Astrocyte (in vitro differentiated cells and primary cell): ENCODE measurements around the gene YJEFN3. TPM values are rescaled to one million over a fixed set of nuclear protein-coding genes. Genes with fewer than 3 reads are reported as not detected.

ENCODE experiments used
- DNase-seq: peaks from one replicate; pipeline ENCODE4 v3.0.0-alpha.2; 2010; ENCODE audit warnings: low read depth
- FAIRE-seq: peaks from 2 replicates; lab custom pipeline; 2011; peaks lifted over from hg19 to GRCh38; lab: Jason Lieb, UNC
- H2AFZ ChIP-seq: 2 replicates; pipeline ENCODE4 v1.6.0; 2012; ENCODE audit warnings: low read depth, low read length, inconsistent platforms
- H3K27ac ChIP-seq: 2 replicates; pipeline ENCODE4 v1.5.1; 2011; ENCODE audit warnings: low read depth, low read length, inconsistent platforms
- H3K27me3 ChIP-seq: 2 replicates; pipeline ENCODE4 v1.6.0; 2011; ENCODE audit warnings: low read length, inconsistent platforms; ENCODE audit not compliant: insufficient read depth
- H3K36me3 ChIP-seq: 2 replicates; pipeline ENCODE4 v1.5.1; 2011; ENCODE audit warnings: low read length, inconsistent platforms; ENCODE audit not compliant: insufficient read depth
- H3K4me1 ChIP-seq: 2 replicates; pipeline ENCODE4 v1.5.1; 2011; ENCODE audit warnings: low read length, inconsistent platforms; ENCODE audit not compliant: insufficient read depth
- H3K4me2 ChIP-seq: 2 replicates; pipeline ENCODE4 v1.6.0; 2012; ENCODE audit warnings: low read length, inconsistent platforms
- H3K4me3 ChIP-seq: 2 replicates; pipeline ENCODE4 v1.5.1; 2011; ENCODE audit warnings: low read depth, mild to moderate bottlenecking, low read length, inconsistent platforms; ENCODE audit not compliant: insufficient read depth
- H3K79me2 ChIP-seq: 2 replicates; pipeline ENCODE4 v1.6.0; 2012; ENCODE audit warnings: mild to moderate bottlenecking, low read length, inconsistent platforms; ENCODE audit not compliant: insufficient read depth
- H3K9ac ChIP-seq: 2 replicates; pipeline ENCODE4 v1.6.0; 2012; ENCODE audit warnings: mild to moderate bottlenecking, low read length, inconsistent platforms
- H3K9me3 ChIP-seq: 2 replicates; pipeline ENCODE4 v1.5.1; 2012; ENCODE audit warnings: low read depth, mild to moderate bottlenecking, low read length, inconsistent platforms; ENCODE audit not compliant: insufficient read depth
- H4K20me1 ChIP-seq: 2 replicates; pipeline ENCODE4 v1.6.0; 2012; ENCODE audit warnings: low read length, inconsistent platforms; ENCODE audit not compliant: insufficient read depth
- H3K27ac Mint-ChIP-seq: one replicate; pipeline ENCODE4 v1.8.0; 2021; ENCODE audit warnings: mild to moderate bottlenecking, mixed read lengths; ENCODE audit not compliant: unreplicated experiment
- H3K27me3 Mint-ChIP-seq: one replicate; pipeline ENCODE4 v1.8.0; 2021; ENCODE audit warnings: low read depth, mixed read lengths; ENCODE audit not compliant: unreplicated experiment
- H3K36me3 Mint-ChIP-seq: one replicate; pipeline ENCODE4 v1.8.0; 2021; ENCODE audit warnings: low read depth, mixed read lengths; ENCODE audit not compliant: unreplicated experiment
- H3K4me1 Mint-ChIP-seq: one replicate; pipeline ENCODE4 v1.8.0; 2021; ENCODE audit warnings: low read depth, mixed read lengths; ENCODE audit not compliant: unreplicated experiment
- H3K4me3 Mint-ChIP-seq: one replicate; pipeline ENCODE4 v1.8.0; 2021; ENCODE audit warnings: mild to moderate bottlenecking, moderate library complexity, mixed read lengths; ENCODE audit not compliant: unreplicated experiment
- H3K9me3 Mint-ChIP-seq: one replicate; pipeline ENCODE4 v1.8.0; 2021; ENCODE audit warnings: mild to moderate bottlenecking, mixed read lengths; ENCODE audit not compliant: unreplicated experiment
- EZH2 ChIP-seq: IDR thresholded peaks from 2 replicates; pipeline ENCODE4 v1.6.1; 2012; ENCODE audit warnings: mild to moderate bottlenecking, low read length, inconsistent platforms; ENCODE audit not compliant: insufficient read depth
- total RNA-seq: library from RNA; stranded (reverse); gene quantifications from 2 replicates; pipeline ENCODE4 v1.2.1, GENCODE V29; 2021
- TF ChIP-seq, protein P1 (sequence below): IDR thresholded peaks from 2 replicates; pipeline ENCODE4 v1.5.1; 2011; ENCODE audit warnings: low read depth, mild to moderate bottlenecking, inconsistent platforms, low read length, moderate library complexity; ENCODE audit not compliant: insufficient read depth

The YJEFN3 gene
- total RNA-seq, 1 donor from 2014 or later, result 9.8 TPM

DNA sequence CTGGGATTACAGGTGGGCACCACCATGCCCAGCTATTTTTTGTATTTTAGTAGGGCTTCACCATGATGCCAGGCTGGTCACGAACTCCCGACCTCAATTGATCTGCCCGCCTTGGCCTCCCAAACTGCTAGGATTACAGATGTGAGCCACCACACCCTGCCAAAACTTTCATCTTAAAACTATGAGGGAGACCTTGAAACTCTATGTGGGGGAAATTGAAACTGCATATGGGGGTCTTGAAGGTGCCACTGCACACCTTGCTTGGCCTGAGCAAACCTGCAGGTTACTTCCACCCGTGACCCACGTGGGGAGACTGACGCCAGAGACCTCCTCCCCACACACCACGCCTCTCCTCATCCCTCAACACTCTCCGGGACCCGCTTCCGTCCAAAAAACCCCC, 25.0 kb downstream of the YJEFN3 start:
- no peak for FAIRE-seq

DNA sequence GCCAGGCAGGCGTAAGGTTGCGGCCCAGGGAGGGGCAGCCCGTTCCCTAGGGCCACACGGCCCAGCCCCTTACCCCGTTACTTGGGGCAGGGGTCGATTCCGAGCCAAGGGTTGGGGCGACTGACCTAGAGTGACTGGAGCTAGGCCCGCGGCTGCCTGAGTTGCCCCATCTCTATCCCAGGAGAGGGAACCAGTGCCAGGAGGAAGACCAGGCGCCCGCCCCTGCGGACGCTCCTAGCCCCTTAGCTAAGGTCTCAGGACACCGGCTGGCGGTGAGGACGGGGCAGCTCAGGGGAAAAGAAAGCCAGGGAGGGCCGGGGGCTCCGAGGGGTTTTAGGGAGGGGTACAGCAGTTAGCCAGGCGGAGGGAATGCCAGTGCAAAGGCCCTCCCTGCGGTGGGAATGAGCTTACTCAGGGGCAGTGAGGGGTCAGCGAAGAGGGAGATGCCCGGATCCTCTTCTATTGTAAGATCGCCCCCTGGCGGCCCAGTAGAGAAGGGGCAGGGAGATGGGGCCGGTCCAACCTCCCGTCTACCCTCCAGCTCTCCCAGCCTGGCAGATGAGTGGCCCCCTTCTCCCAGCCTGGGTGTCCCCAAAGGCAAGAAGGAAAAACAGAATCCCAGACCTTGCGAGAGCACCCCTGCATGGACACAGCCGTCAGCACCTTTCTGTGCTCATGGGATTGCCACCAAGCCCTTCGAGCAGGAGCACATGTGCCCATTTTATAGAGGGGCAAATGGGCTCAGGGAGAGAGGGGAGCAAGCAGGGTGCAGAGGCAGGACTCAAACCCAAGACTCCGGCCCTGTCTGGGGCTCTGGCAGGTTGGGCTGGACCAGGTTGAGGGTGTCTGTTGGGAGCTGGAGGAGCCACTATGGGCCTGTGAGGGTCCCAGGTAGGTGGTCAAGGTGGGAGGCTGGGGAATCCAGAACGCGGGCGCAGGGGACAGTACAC, 25.6 kb downstream of the YJEFN3 start:
- Histone ChIP-seq H3K27me3 (no peaks in the 10 kb centered on the region), H3K9ac (no peak overlapping the region), H3K4me3 (no peak overlapping the region), H3K36me3 (no peaks in the 10 kb centered on the region), H3K79me2 (no peaks in the 10 kb centered on the region), H4K20me1 (no peaks in the 10 kb centered on the region), H3K4me1 (peaks cover 5% of the 10 kb centered on the region), H2AFZ (no peak overlapping the region), H3K4me2 (no peak overlapping the region), H3K27ac (no peak overlapping the region), H3K9me3 (no peaks in the 10 kb centered on the region)
- Mint-ChIP-seq H3K36me3 (no peaks in the 10 kb centered on the region), H3K27ac (no peak overlapping the region), H3K4me3 (peak overlapping the region; percentile 45), H3K27me3 (peaks cover 6% of the 10 kb centered on the region), H3K4me1 (peaks cover 11% of the 10 kb centered on the region), H3K9me3 (peaks cover 3% of the 10 kb centered on the region)
- FAIRE-seq (no peak), DNase-seq (peak; percentile 23)
- no peak for TF ChIP-seq EZH2
- TF ChIP-seq, protein P1, sequence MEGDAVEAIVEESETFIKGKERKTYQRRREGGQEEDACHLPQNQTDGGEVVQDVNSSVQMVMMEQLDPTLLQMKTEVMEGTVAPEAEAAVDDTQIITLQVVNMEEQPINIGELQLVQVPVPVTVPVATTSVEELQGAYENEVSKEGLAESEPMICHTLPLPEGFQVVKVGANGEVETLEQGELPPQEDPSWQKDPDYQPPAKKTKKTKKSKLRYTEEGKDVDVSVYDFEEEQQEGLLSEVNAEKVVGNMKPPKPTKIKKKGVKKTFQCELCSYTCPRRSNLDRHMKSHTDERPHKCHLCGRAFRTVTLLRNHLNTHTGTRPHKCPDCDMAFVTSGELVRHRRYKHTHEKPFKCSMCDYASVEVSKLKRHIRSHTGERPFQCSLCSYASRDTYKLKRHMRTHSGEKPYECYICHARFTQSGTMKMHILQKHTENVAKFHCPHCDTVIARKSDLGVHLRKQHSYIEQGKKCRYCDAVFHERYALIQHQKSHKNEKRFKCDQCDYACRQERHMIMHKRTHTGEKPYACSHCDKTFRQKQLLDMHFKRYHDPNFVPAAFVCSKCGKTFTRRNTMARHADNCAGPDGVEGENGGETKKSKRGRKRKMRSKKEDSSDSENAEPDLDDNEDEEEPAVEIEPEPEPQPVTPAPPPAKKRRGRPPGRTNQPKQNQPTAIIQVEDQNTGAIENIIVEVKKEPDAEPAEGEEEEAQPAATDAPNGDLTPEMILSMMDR, result peak; percentile 53

More for the DNA sequence above, 25.0 kb downstream of the YJEFN3 start:
- TF ChIP-seq, protein P1, result no peak
- no peak for TF ChIP-seq EZH2
- peak overlapping the region; percentile 45 for H3K4me3 Mint-ChIP-seq
- H3K27ac Mint-ChIP-seq, result no peak overlapping the region
- H3K36me3 Mint-ChIP-seq, result no peaks in the 10 kb centered on the region
- H3K4me1 ChIP-seq, result peaks cover 5% of the 10 kb centered on the region
- no peak for DNase-seq
- no peak overlapping the region for H3K4me3 ChIP-seq
- H3K27me3 Mint-ChIP-seq, result peaks cover 9% of the 10 kb centered on the region
- H3K4me2 ChIP-seq, result no peak overlapping the region
- no peaks in the 10 kb centered on the region for H3K9me3 Mint-ChIP-seq
- no peak overlapping the region for H3K27ac ChIP-seq
- no peaks in the 10 kb centered on the region for H4K20me1 ChIP-seq
- no peaks in the 10 kb centered on the region for H3K79me2 ChIP-seq
- H3K4me1 Mint-ChIP-seq, result peaks cover 15% of the 10 kb centered on the region
- H2AFZ ChIP-seq, result no peak overlapping the region
- H3K36me3 ChIP-seq, result no peaks in the 10 kb centered on the region
- H3K9ac ChIP-seq, result no peak overlapping the region
- H3K9me3 ChIP-seq, result no peaks in the 10 kb centered on the region
- peaks cover 4% of the 10 kb centered on the region for H3K27me3 ChIP-seq

DNA sequence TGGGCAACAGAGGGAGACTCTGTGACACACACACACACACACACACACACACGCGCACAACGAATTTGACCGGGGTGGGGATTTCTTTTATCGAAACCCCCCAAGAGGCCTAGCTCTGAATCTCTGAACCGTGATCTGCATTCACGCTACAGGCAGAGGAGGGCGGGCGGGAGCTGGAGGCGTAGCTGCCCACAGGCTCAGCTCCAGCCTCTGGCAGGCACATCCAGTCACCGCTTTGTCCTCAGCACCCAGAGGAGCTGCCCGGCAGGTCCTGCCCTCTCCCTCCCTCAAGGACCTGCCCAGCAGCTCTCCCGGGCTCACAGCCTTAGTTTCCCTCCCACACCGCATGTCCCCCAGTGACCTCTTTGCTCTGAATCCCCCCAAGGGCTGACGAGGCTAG, 29.3 kb downstream of the YJEFN3 start:
- no peaks in the 10 kb centered on the region for H3K27me3 ChIP-seq
- no peaks in the 10 kb centered on the region for H3K79me2 ChIP-seq
- Mint-ChIP-seq H3K27ac (no peak overlapping the region), H3K36me3 (peaks cover 6% of the 10 kb centered on the region), H3K4me3 (no peak overlapping the region), H3K4me1 (peaks cover 1% of the 10 kb centered on the region), H3K9me3 (peaks cover 3% of the 10 kb centered on the region), H3K27me3 (peaks cover 14% of the 10 kb centered on the region)
- H3K36me3 ChIP-seq, result no peaks in the 10 kb centered on the region
- no peak overlapping the region for H3K4me2 ChIP-seq
- no peak overlapping the region for H3K4me3 ChIP-seq
- no peak overlapping the region for H3K27ac ChIP-seq
- FAIRE-seq, result no peak
- no peak for DNase-seq
- no peaks in the 10 kb centered on the region for H3K9me3 ChIP-seq
- H3K9ac ChIP-seq, result no peak overlapping the region
- TF ChIP-seq EZH2, result no peak
- TF ChIP-seq, protein P1, result no peak
- no peak overlapping the region for H2AFZ ChIP-seq
- no peaks in the 10 kb centered on the region for H3K4me1 ChIP-seq
- H4K20me1 ChIP-seq, result no peaks in the 10 kb centered on the region
